H9 (cell line): Measurements from ENCODE around the gene ENOX1. TPM values are rescaled to one million over a fixed set of nuclear protein-coding genes. Genes with fewer than 3 reads are reported as not detected.

Experiments used
- DNase-seq: peaks from one replicate; pipeline ENCODE4 v3.0.0-alpha.2; 2017
- H2AFZ ChIP-seq: one replicate; pipeline ENCODE4 v1.6.1; 2013; ENCODE audit warnings: mild to moderate bottlenecking, low read length, control low read depth, moderate library complexity
- H2AK5ac ChIP-seq: 2 replicates; pipeline ENCODE4 v1.6.1; 2013; ENCODE audit warnings: low read length, control low read depth, mixed read lengths; ENCODE audit not compliant: insufficient read length
- H2BK120ac ChIP-seq: one replicate; pipeline ENCODE4 v1.6.1; 2013; ENCODE audit warnings: low read depth, mild to moderate bottlenecking, low read length, control low read depth, inconsistent platforms; ENCODE audit not compliant: poor library complexity, severe bottlenecking
- H2BK12ac ChIP-seq: 2 replicates; pipeline ENCODE4 v1.6.1; 2013; ENCODE audit warnings: low read length, control low read depth, mixed read lengths, low read depth; ENCODE audit not compliant: insufficient read length
- H2BK15ac ChIP-seq: 2 replicates; pipeline ENCODE4 v1.6.1; 2013; ENCODE audit warnings: low read depth, low read length, control low read depth
- H2BK20ac ChIP-seq: one replicate; pipeline ENCODE4 v1.6.1; 2013; ENCODE audit warnings: low read depth, mild to moderate bottlenecking, low read length, control low read depth, inconsistent platforms; ENCODE audit not compliant: poor library complexity, severe bottlenecking
- H2BK5ac ChIP-seq: 2 replicates; pipeline ENCODE4 v1.6.1; 2013; ENCODE audit warnings: low read length, control low read depth, mixed read lengths; ENCODE audit not compliant: insufficient read length
- H3K14ac ChIP-seq: 2 replicates; pipeline ENCODE4 v1.6.1; 2013; ENCODE audit warnings: low read length, control low read depth; ENCODE audit not compliant: insufficient read depth
- H3K18ac ChIP-seq: 2 replicates; pipeline ENCODE4 v1.6.1; 2013; ENCODE audit warnings: low read depth, mild to moderate bottlenecking, mixed read lengths, low read length, control low read depth; ENCODE audit not compliant: insufficient read length
- H3K23ac ChIP-seq: 2 replicates; pipeline ENCODE4 v1.6.1; 2013; ENCODE audit warnings: low read length, control low read depth, mixed read lengths, low read depth; ENCODE audit not compliant: insufficient read length
- H3K23me2 ChIP-seq: 2 replicates; pipeline ENCODE4 v1.6.1; 2013; ENCODE audit warnings: low read depth, mild to moderate bottlenecking, mixed read lengths, low read length, control low read depth; ENCODE audit not compliant: insufficient read length, poor library complexity, severe bottlenecking
- H3K27ac ChIP-seq: 2 replicates; pipeline ENCODE4 v1.5.1; 2013; ENCODE audit warnings: low read length, control low read depth, mixed read lengths, low read depth; ENCODE audit not compliant: insufficient read length
- H3K27me3 ChIP-seq: 2 replicates; pipeline ENCODE4 v1.6.1; 2013; ENCODE audit warnings: low read length, control low read depth, inconsistent platforms; ENCODE audit not compliant: insufficient read depth
- H3K4ac ChIP-seq: 2 replicates; pipeline ENCODE4 v1.6.1; 2013; ENCODE audit warnings: low read depth, mild to moderate bottlenecking, control low read depth, inconsistent platforms, low read length, moderate library complexity
- H3K4me1 ChIP-seq: 2 replicates; pipeline ENCODE4 v1.6.1; 2013; ENCODE audit warnings: low read length, control low read depth, inconsistent platforms; ENCODE audit not compliant: insufficient read depth
- H3K4me2 ChIP-seq: 2 replicates; pipeline ENCODE4 v1.6.1; 2013; ENCODE audit warnings: low read length, control low read depth, mixed read lengths; ENCODE audit not compliant: insufficient read length, insufficient read depth
- H3K56ac ChIP-seq: 2 replicates; pipeline ENCODE4 v1.6.1; 2013; ENCODE audit warnings: low read depth, mild to moderate bottlenecking, mixed read lengths, low read length, control low read depth; ENCODE audit not compliant: insufficient read length
- H3K79me1 ChIP-seq: 2 replicates; pipeline ENCODE4 v1.6.1; 2013; ENCODE audit warnings: low read depth, mild to moderate bottlenecking, moderate library complexity, low read length, control low read depth, inconsistent platforms; ENCODE audit not compliant: insufficient read depth, poor library complexity, severe bottlenecking
- H3K79me2 ChIP-seq: 2 replicates; pipeline ENCODE4 v1.6.1; 2013; ENCODE audit warnings: low read length, control low read depth, inconsistent platforms; ENCODE audit not compliant: insufficient read depth
- H3K9ac ChIP-seq: 2 replicates; pipeline ENCODE4 v1.6.1; 2013; ENCODE audit warnings: low read length, control low read depth, mixed read lengths; ENCODE audit not compliant: insufficient read length; ENCODE audit errors: extremely low read depth
- H3K9me3 ChIP-seq: one replicate; pipeline ENCODE4 v1.6.1; 2013; ENCODE audit warnings: low read depth, low read length, inconsistent platforms; ENCODE audit not compliant: control insufficient read depth
- H3T11ph ChIP-seq: one replicate; pipeline ENCODE4 v1.6.1; 2013; ENCODE audit warnings: mild to moderate bottlenecking, low read length, control low read depth, inconsistent platforms
- H4K20me1 ChIP-seq: one replicate; pipeline ENCODE4 v1.6.1; 2013; ENCODE audit not compliant: control insufficient read depth, insufficient read length, insufficient read depth
- H4K5ac ChIP-seq: 2 replicates; pipeline ENCODE4 v1.6.1; 2013; ENCODE audit warnings: low read depth, mild to moderate bottlenecking, mixed read lengths, low read length, control low read depth; ENCODE audit not compliant: insufficient read length
- H4K8ac ChIP-seq: replicated peaks from 2 replicates; pipeline ENCODE4 v1.6.1; 2013; ENCODE audit warnings: low read length, control low read depth, mixed read lengths, low read depth; ENCODE audit not compliant: insufficient read length
- H4K91ac ChIP-seq: 2 replicates; pipeline ENCODE4 v1.6.1; 2013; ENCODE audit warnings: low read depth, mild to moderate bottlenecking, moderate library complexity, mixed read lengths, low read length, control low read depth; ENCODE audit not compliant: insufficient read length
- H3K27ac Mint-ChIP-seq, 3 experiments: 2 replicates in 2 of 3; 3 replicates in 1 of 3; pipeline ENCODE4 v1.8.0; 2020 to 2021; ENCODE audit warnings: mixed read lengths in 3 of 3, mild to moderate bottlenecking in 1 of 3, moderate library complexity in 1 of 3
- H3K27me3 Mint-ChIP-seq: 2 replicates; pipeline ENCODE4 v1.8.0; 2021; ENCODE audit warnings: low read depth, mild to moderate bottlenecking, moderate library complexity, mixed read lengths
- H3K36me3 Mint-ChIP-seq, 3 experiments: 2 replicates in 2 of 3; 3 replicates in 1 of 3; pipeline ENCODE4 v1.8.0; 2020 to 2021; ENCODE audit warnings: low read depth in 3 of 3, mixed read lengths in 3 of 3; ENCODE audit not compliant: insufficient read depth in 1 of 3
- H3K4me1 Mint-ChIP-seq, 2 experiments: 2 replicates each; pipeline ENCODE4 v1.8.0; 2020; ENCODE audit warnings: mixed read lengths in 2 of 2
- H3K4me3 Mint-ChIP-seq, 2 experiments: 2 replicates in 1 of 2; 3 replicates in 1 of 2; pipeline ENCODE4 v1.8.0; 2020 to 2021; ENCODE audit warnings: mild to moderate bottlenecking in 2 of 2, mixed read lengths in 2 of 2, moderate library complexity in 1 of 2
- H3K9me3 Mint-ChIP-seq, 2 experiments: 2 replicates in 1 of 2; 3 replicates in 1 of 2; pipeline ENCODE4 v1.8.0; 2020; ENCODE audit warnings: mild to moderate bottlenecking in 2 of 2, mixed read lengths in 2 of 2, moderate library complexity in 1 of 2
- WGBS: extraction: QIAGEN DNeasy Blood & Tissue Kit; methylation state at CpG from one replicate; pipeline ENCODE4 v1.1.7; 2013; ENCODE audit warnings: missing lambda C conversion rate, low lambda C conversion rate, mixed read lengths; ENCODE audit not compliant: insufficient read length; ENCODE audit errors: extremely low coverage; 5-methylcytosine and 5-hydroxymethylcytosine counted together
- total RNA-seq: library from RNA; stranded (reverse); gene quantifications from 2 replicates; pipeline ENCODE4 v1.2.1, GENCODE V29; 2021
- TF ChIP-seq, protein P1 (sequence below): fragments of 200-600 bp; sonication (generic); conservative IDR thresholded peaks from 3 replicates; pipeline ENCODE4 v1.8.0; 2021; ENCODE audit warnings: antibody characterized with exemption, mild to moderate bottlenecking

The ENOX1 gene
- total RNA-seq, 1 experiment from 2014 or later, result 0.24 TPM

GRCh38 chr13:43764349-43764748 lies 22.4 kb downstream of the ENOX1 start:
- Mint-ChIP-seq H3K9me3 (no peaks in the 10 kb centered on the region), H3K27ac (peak overlapping the region in 1 of 3 experiments; percentile 65; a peak in 1 of 7 replicates), H3K27me3 (no peaks in the 10 kb centered on the region), H3K4me1 (peaks cover 23 to 25% of the 10 kb centered on the region in 2 experiments), H3K4me3 (no peak overlapping the region), H3K36me3 (no peaks in the 10 kb centered on the region)
- no peak overlapping the region for H3K4ac ChIP-seq
- WGBS, result no CpG with 5 or more reads among the region's 2 CpGs
- no peak overlapping the region for H2BK5ac ChIP-seq
- H2BK20ac ChIP-seq, result no peak overlapping the region
- no peaks in the 10 kb centered on the region for H3K9me3 ChIP-seq
- no peak overlapping the region for H3K4me2 ChIP-seq
- H4K8ac ChIP-seq, result no peak overlapping the region
- H4K5ac ChIP-seq, result no peak overlapping the region
- no peaks in the 10 kb centered on the region for H4K20me1 ChIP-seq
- no peak overlapping the region for H2AFZ ChIP-seq
- H3K14ac ChIP-seq, result no peak overlapping the region
- no peak overlapping the region for H3K23ac ChIP-seq
- no peak overlapping the region for H2BK120ac ChIP-seq
- no peaks in the 10 kb centered on the region for H3K23me2 ChIP-seq
- TF ChIP-seq, protein P1, sequence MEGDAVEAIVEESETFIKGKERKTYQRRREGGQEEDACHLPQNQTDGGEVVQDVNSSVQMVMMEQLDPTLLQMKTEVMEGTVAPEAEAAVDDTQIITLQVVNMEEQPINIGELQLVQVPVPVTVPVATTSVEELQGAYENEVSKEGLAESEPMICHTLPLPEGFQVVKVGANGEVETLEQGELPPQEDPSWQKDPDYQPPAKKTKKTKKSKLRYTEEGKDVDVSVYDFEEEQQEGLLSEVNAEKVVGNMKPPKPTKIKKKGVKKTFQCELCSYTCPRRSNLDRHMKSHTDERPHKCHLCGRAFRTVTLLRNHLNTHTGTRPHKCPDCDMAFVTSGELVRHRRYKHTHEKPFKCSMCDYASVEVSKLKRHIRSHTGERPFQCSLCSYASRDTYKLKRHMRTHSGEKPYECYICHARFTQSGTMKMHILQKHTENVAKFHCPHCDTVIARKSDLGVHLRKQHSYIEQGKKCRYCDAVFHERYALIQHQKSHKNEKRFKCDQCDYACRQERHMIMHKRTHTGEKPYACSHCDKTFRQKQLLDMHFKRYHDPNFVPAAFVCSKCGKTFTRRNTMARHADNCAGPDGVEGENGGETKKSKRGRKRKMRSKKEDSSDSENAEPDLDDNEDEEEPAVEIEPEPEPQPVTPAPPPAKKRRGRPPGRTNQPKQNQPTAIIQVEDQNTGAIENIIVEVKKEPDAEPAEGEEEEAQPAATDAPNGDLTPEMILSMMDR, result no peak
- no peak overlapping the region for H3K9ac ChIP-seq
- no peaks in the 10 kb centered on the region for H3K79me1 ChIP-seq
- no peak for DNase-seq
- no peak overlapping the region for H3T11ph ChIP-seq
- no peaks in the 10 kb centered on the region for H3K79me2 ChIP-seq
- no peak overlapping the region for H2BK15ac ChIP-seq
- no peak overlapping the region for H2BK12ac ChIP-seq
- no peak overlapping the region for H3K56ac ChIP-seq
- no peak overlapping the region for H3K27ac ChIP-seq
- H3K27me3 ChIP-seq, result no peaks in the 10 kb centered on the region
- no peak overlapping the region for H2AK5ac ChIP-seq
- H3K18ac ChIP-seq, result no peak overlapping the region
- peaks cover 3% of the 10 kb centered on the region; the same call in 1 of the 2 replicates for H3K4me1 ChIP-seq
- no peak overlapping the region for H4K91ac ChIP-seq
